Measurements from ENCODE around the gene RAD51B.

Gene RAD51B

GRCh38 chr14:68653804-68654203 is 834.2 kb downstream of the RAD51B start:
- TF ChIP-seq CTCF (IDR thresholded peaks at IDR 0.05; ENCODE audit: insufficient read depth, low read length, poor library complexity, severe bottlenecking): no peak
- H3K27me3 ChIP-seq (replicated peaks; ENCODE audit: control insufficient read depth, insufficient read depth, low read length): no peaks in the 10 kb centered on the region
- H3K36me3 ChIP-seq (ENCODE audit: control insufficient read depth, insufficient read depth, low read length): no peaks in the 10 kb centered on the region
- no peak overlapping the region for H3K4me3 ChIP-seq (replicated peaks; ENCODE audit: low read depth, low read length)
- DNase-seq (ENCODE audit: extremely low read depth, insufficient read length): no peak

- H3K36me3 ChIP-seq (ENCODE audit: control insufficient read depth, insufficient read depth, low read length): no peaks in the 10 kb centered on the region
- no peak overlapping the region for H3K4me3 ChIP-seq (replicated peaks; ENCODE audit: low read depth, low read length)
- no peak for TF ChIP-seq CTCF (IDR thresholded peaks at IDR 0.05; ENCODE audit: insufficient read depth, low read length, poor library complexity, severe bottlenecking)
- no peaks in the 10 kb centered on the region for H3K27me3 ChIP-seq (replicated peaks; ENCODE audit: control insufficient read depth, insufficient read depth, low read length)
- no peak for DNase-seq (ENCODE audit: extremely low read depth, insufficient read length)
These were observed 834.9 kb downstream of the RAD51B start for GRCh38 chr14:68654471-68654941.

GRCh38 chr14:68655021-68655831 is 835.6 kb downstream of the RAD51B start:
- TF ChIP-seq CTCF (IDR thresholded peaks at IDR 0.05; ENCODE audit: insufficient read depth, low read length, poor library complexity, severe bottlenecking): no peak
- Histone ChIP-seq H3K27me3 (replicated peaks; ENCODE audit: control insufficient read depth, insufficient read depth, low read length) (no peaks in the 10 kb centered on the region), H3K4me3 (replicated peaks; ENCODE audit: low read depth, low read length) (no peak overlapping the region), H3K36me3 (ENCODE audit: control insufficient read depth, insufficient read depth, low read length) (no peaks in the 10 kb centered on the region)
- no peak for DNase-seq (ENCODE audit: extremely low read depth, insufficient read length)

- Histone ChIP-seq H3K4me3 (replicated peaks; ENCODE audit: low read depth, low read length) (no peak overlapping the region), H3K27me3 (replicated peaks; ENCODE audit: control insufficient read depth, insufficient read depth, low read length) (no peaks in the 10 kb centered on the region), H3K36me3 (ENCODE audit: control insufficient read depth, insufficient read depth, low read length) (no peaks in the 10 kb centered on the region)
- TF ChIP-seq CTCF (IDR thresholded peaks at IDR 0.05; ENCODE audit: insufficient read depth, low read length, poor library complexity, severe bottlenecking): peak; percentile 14
- no peak for DNase-seq (ENCODE audit: extremely low read depth, insufficient read length)
These were observed 836.3 kb downstream of the RAD51B start for GRCh38 chr14:68655911-68656316.

GRCh38 chr14:68656452-68656851 is 836.9 kb downstream of the RAD51B start:
- DNase-seq (ENCODE audit: extremely low read depth, insufficient read length): no peak
- Histone ChIP-seq H3K36me3 (ENCODE audit: control insufficient read depth, insufficient read depth, low read length) (no peaks in the 10 kb centered on the region), H3K4me3 (replicated peaks; ENCODE audit: low read depth, low read length) (no peak overlapping the region), H3K27me3 (replicated peaks; ENCODE audit: control insufficient read depth, insufficient read depth, low read length) (no peaks in the 10 kb centered on the region)
- no peak for TF ChIP-seq CTCF (IDR thresholded peaks at IDR 0.05; ENCODE audit: insufficient read depth, low read length, poor library complexity, severe bottlenecking)
